Tibial nerve (tissue), 4 donors: ENCODE data around the gene PDCD4. TPM values are rescaled to one million over a fixed set of nuclear protein-coding genes. Genes with fewer than 3 reads are reported as not detected.

Experiments
- DNase-seq, 2 donors: peaks; one replicate each; pipeline ENCODE4 v3.0.0-alpha.2; 2019; ENCODE audit warnings: low spot score in 2 of 2
- H3K27ac ChIP-seq, 4 donors: fragments of 200-600 bp; sonication (generic) in 3 of 4; one replicate each; pipeline ENCODE4 v1.5.1; 2017 to 2019; ENCODE audit warnings: mild to moderate bottlenecking in 1 of 4
- H3K27me3 ChIP-seq, 2 donors: fragments of 200-600 bp; sonication (generic) in 1 of 2; one replicate each; pipeline versions ENCODE4 v1.5.1 to v1.6.0; 2017 to 2019
- H3K36me3 ChIP-seq, 3 donors: fragments of 200-600 bp; sonication (generic); one replicate each; pipeline ENCODE4 v1.5.1; 2018 to 2019
- H3K4me1 ChIP-seq, 4 donors: fragments of 200-600 bp; sonication (generic) in 3 of 4; one replicate each; pipeline ENCODE4 v1.5.1; 2017 to 2019
- H3K4me3 ChIP-seq, 4 donors: fragments of 200-600 bp; sonication (generic) in 3 of 4; one replicate each; pipeline ENCODE4 v1.5.1; 2017 to 2019; ENCODE audit warnings: mild to moderate bottlenecking in 1 of 4, moderate library complexity in 1 of 4
- H3K9me3 ChIP-seq, 4 donors: fragments of 200-600 bp; sonication (generic) in 3 of 4; one replicate each; pipeline ENCODE4 v1.5.1; 2017 to 2019
- CTCF ChIP-seq, 5 experiments: fragments of 200-600 bp in 3 of 5; fragments of 450-650 bp in 2 of 5; sonication (generic) in 3 of 5; IDR thresholded peaks; one replicate each; pipeline ENCODE4 v1.5.1; 2016 to 2019; ENCODE audit warnings: antibody characterized with exemption in 5 of 5, mild to moderate bottlenecking in 3 of 5, moderate library complexity in 2 of 5
- EP300 ChIP-seq, 2 donors: sonication (generic); formaldehyde crosslinking; IDR thresholded peaks; one replicate each; pipeline ENCODE4 v1.6.1; 2017; ENCODE audit warnings: antibody characterized with exemption in 2 of 2, mild to moderate bottlenecking in 1 of 2
- POLR2A ChIP-seq, 2 donors: fragments of 450-650 bp; IDR thresholded peaks; one replicate each; pipeline ENCODE4 v1.6.1; 2017; ENCODE audit warnings: antibody characterized with exemption in 2 of 2, mild to moderate bottlenecking in 2 of 2, moderate library complexity in 2 of 2
- WGBS, 2 donors: methylation state at CpG; one replicate each; pipeline ENCODE4 v1.1.5; 2018; 5-methylcytosine and 5-hydroxymethylcytosine counted together
- total RNA-seq, 4 donors: library from RNA; depleted of rRNA; stranded (reverse); fragments of >200 nt; gene quantifications; one replicate each; pipeline ENCODE4 v1.1.0, GENCODE V29; 2016

PDCD4 gene
- total RNA-seq, 4 donors from 2014 or later = 68.6 to 109 (median 82.7) TPM

GRCh38 chr10:110918269-110918642 is 46.5 kb downstream of the PDCD4 start:
- peak overlapping the region; percentile 49 to 97 (median 90) for H3K4me3 ChIP-seq
- 0 to 1% methylated on average over 13 to 15 of the region's 15 CpGs for WGBS, 2 donors
- H3K27ac ChIP-seq = peak overlapping the region; percentile 96 to 100 (median 98)
- H3K27me3 ChIP-seq = no peaks in the 10 kb centered on the region
- H3K4me1 ChIP-seq = peaks cover 5 to 38% (median 22%) of the 10 kb centered on the region in 4 donors
- TF ChIP-seq CTCF (IDR thresholded peaks at IDR 0.05) (no peak), POLR2A (IDR thresholded peaks at IDR 0.05) (peak; percentile 27 to 44), EP300 (IDR thresholded peaks at IDR 0.05) (peak in 1 of 2 donors; percentile 52)
- H3K36me3 ChIP-seq = no peaks in the 10 kb centered on the region
- peak; percentile 87 to 90 for DNase-seq
- no peaks in the 10 kb centered on the region for H3K9me3 ChIP-seq

GRCh38 chr10:110918643-110919348 is 47.1 kb downstream of the PDCD4 start, which contains the start of gene BBIP1:
TSS of gene BBIP1 (minus strand) at chr10:110919180. CDS start at chr10:110918157, 1,023 bp downstream.
- Histone ChIP-seq H3K9me3 (no peaks in the 10 kb centered on the region), H3K36me3 (no peaks in the 10 kb centered on the region), H3K27ac (peak within 1 kb of the TSS; percentile 96 to 100 (median 98)), H3K4me3 (peak within 1 kb of the TSS; percentile 73 to 97 (median 96)), H3K4me1 (peaks cover 5 to 43% (median 22%) of the 10 kb centered on the region in 4 donors), H3K27me3 (no peaks in the 10 kb centered on the region)
- TF ChIP-seq POLR2A (IDR thresholded peaks at IDR 0.05) (peak in 1 of 2 donors; percentile 39), EP300 (IDR thresholded peaks at IDR 0.05) (peak; percentile 35 to 95), CTCF (IDR thresholded peaks at IDR 0.05) (peak in 2 of 5 experiments; percentile 25 to 31)
- peak in 1 of 2 donors; percentile 98 for DNase-seq
- 0 to 1% methylated on average over 36 to 40 of the region's 40 CpGs for WGBS, 2 donors

GRCh38 chr10:110919349-110919931 is 47.7 kb downstream of the PDCD4 start, which contains the start of gene SHOC2:
TSS of gene SHOC2 (plus strand) at chr10:110919604. CDS start at chr10:110964359, 44,755 bp downstream.
- Histone ChIP-seq H3K4me3 (peak within 1 kb of the TSS; percentile 73 to 97 (median 96)), H3K36me3 (no peaks in the 10 kb centered on the region), H3K4me1 (peaks cover 5 to 50% (median 25%) of the 10 kb centered on the region in 4 donors), H3K27ac (peak within 1 kb of the TSS; percentile 96 to 100 (median 98)), H3K27me3 (no peaks in the 10 kb centered on the region), H3K9me3 (no peaks in the 10 kb centered on the region)
- WGBS, 2 donors = 0 to 1% methylated on average over 22 to 58 of the region's 61 CpGs
- peak in 1 of 2 donors; percentile 66 for TF ChIP-seq EP300 (IDR thresholded peaks at IDR 0.05)
- peak in 2 of 5 experiments; percentile 21 to 38 for TF ChIP-seq CTCF (IDR thresholded peaks at IDR 0.05)
- TF ChIP-seq POLR2A (IDR thresholded peaks at IDR 0.05) = peak; percentile 55 to 79
- DNase-seq = peak in 1 of 2 donors; percentile 98

GRCh38 chr10:110919971-110920881 is 48.5 kb downstream of the PDCD4 start:
- DNase-seq = peak in 1 of 2 donors; percentile 11

More at GRCh38 chr10:110919971-110920881, 48.5 kb downstream of the PDCD4 start:
- H3K27me3 ChIP-seq = no peaks in the 10 kb centered on the region
- 0% methylated on average over 27 to 44 of the region's 44 CpGs for WGBS, 2 donors
- no peaks in the 10 kb centered on the region for H3K36me3 ChIP-seq
- no peaks in the 10 kb centered on the region for H3K9me3 ChIP-seq
- TF ChIP-seq CTCF (IDR thresholded peaks at IDR 0.05) = no peak
- peak in 1 of 2 donors; percentile 20 for TF ChIP-seq EP300 (IDR thresholded peaks at IDR 0.05)
- TF ChIP-seq POLR2A (IDR thresholded peaks at IDR 0.05) = no peak
- peaks cover 5 to 51% (median 25%) of the 10 kb centered on the region in 4 donors for H3K4me1 ChIP-seq
- H3K4me3 ChIP-seq = peak overlapping the region; percentile 73 to 97 (median 96)
- H3K27ac ChIP-seq = peak overlapping the region; percentile 91 to 100 (median 97)
